HTERT RPE-1 (cell line): ENCODE measurements around the gene ROBO1.

Experiments used
- in situ Hi-C: fragments of 300-500 bp; cut with MboI; formaldehyde crosslinking; loops from 4 replicates; pipeline ENCODE4 v1.14.3; 2020; ENCODE audit warnings: low sequenced_read_pairs

Gene ROBO1

GRCh38 chr3:79103307-79103706 is 664.5 kb downstream of the ROBO1 start:
- in situ Hi-C loops = no loop called here

GRCh38 chr3:79097964-79098660 is 669.7 kb downstream of the ROBO1 start:
- in situ Hi-C loops = no loop called here

GRCh38 chr3:79094654-79095053 is 673.1 kb downstream of the ROBO1 start:
- in situ Hi-C loops = no loop called here

- in situ Hi-C loops = no loop called here
Observed at GRCh38 chr3:79086514-79086913, 681.3 kb downstream of the ROBO1 start.

- in situ Hi-C loops = no loop called here
Observed at GRCh38 chr3:79085171-79085570, 682.6 kb downstream of the ROBO1 start.

GRCh38 chr3:79081335-79081734 is 686.5 kb downstream of the ROBO1 start:
- in situ Hi-C loops = no loop called here

- in situ Hi-C loops = no loop called here
Observed at GRCh38 chr3:79074558-79074957, 693.2 kb downstream of the ROBO1 start.

- in situ Hi-C loops = no loop called here
Observed at GRCh38 chr3:79067734-79068133, 700.1 kb downstream of the ROBO1 start.

GRCh38 chr3:79066481-79066880 is 701.3 kb downstream of the ROBO1 start:
- in situ Hi-C loops = no loop called here

GRCh38 chr3:79063624-79064023 is 704.2 kb downstream of the ROBO1 start:
- in situ Hi-C loops = no loop called here

GRCh38 chr3:79057756-79058155 is 710.0 kb downstream of the ROBO1 start:
- in situ Hi-C loops = no loop called here

- in situ Hi-C loops = no loop called here
Observed at GRCh38 chr3:79056498-79056897, 711.3 kb downstream of the ROBO1 start.

GRCh38 chr3:79052054-79052681 is 715.6 kb downstream of the ROBO1 start:
- in situ Hi-C loops = no loop called here

- in situ Hi-C loops = no loop called here
Observed at GRCh38 chr3:79047581-79047980, 720.2 kb downstream of the ROBO1 start.

- in situ Hi-C loops = no loop called here
Observed at GRCh38 chr3:79041621-79042020, 726.2 kb downstream of the ROBO1 start.

- in situ Hi-C loops = no loop called here
Observed at GRCh38 chr3:79040701-79041100, 727.1 kb downstream of the ROBO1 start.

GRCh38 chr3:79040091-79040490 is 727.7 kb downstream of the ROBO1 start:
- in situ Hi-C loops = no loop called here

GRCh38 chr3:79039192-79039591 is 728.6 kb downstream of the ROBO1 start:
- in situ Hi-C loops = no loop called here

GRCh38 chr3:79038636-79039035 is 729.2 kb downstream of the ROBO1 start:
- in situ Hi-C loops = no loop called here

GRCh38 chr3:79038057-79038456 is 729.7 kb downstream of the ROBO1 start:
- in situ Hi-C loops = no loop called here

- in situ Hi-C loops = no loop called here
Observed at GRCh38 chr3:79032686-79033318, 735.0 kb downstream of the ROBO1 start.

- in situ Hi-C loops = no loop called here
Observed at GRCh38 chr3:79030157-79030556, 737.6 kb downstream of the ROBO1 start.
